Upper lobe of right lung (tissue), 1 donor: ENCODE data around the gene SLCO6A1. TPM values are rescaled to one million over a fixed set of nuclear protein-coding genes. Genes with fewer than 3 reads are reported as not detected.

Source experiments
- ATAC-seq: fragments of 200-7000 bp; cut with Tn5 transposase; one replicate; pipeline ENCODE4 v1.9.1; 2020; ENCODE audit warnings: mild to moderate bottlenecking, moderate library complexity
- DNase-seq: peaks from one replicate; pipeline ENCODE4 v3.0.0-alpha.2; 2020
- H3K27ac ChIP-seq: fragments of 200-600 bp; one replicate; pipeline ENCODE4 v1.8.0; 2022
- H3K27me3 ChIP-seq: fragments of 200-600 bp; one replicate; pipeline ENCODE4 v1.8.0; 2022; ENCODE audit warnings: mild to moderate bottlenecking
- H3K36me3 ChIP-seq: fragments of 200-600 bp; one replicate; pipeline ENCODE4 v1.8.0; 2022
- H3K4me1 ChIP-seq: fragments of 200-600 bp; one replicate; pipeline ENCODE4 v1.8.0; 2022
- H3K4me3 ChIP-seq: fragments of 200-600 bp; one replicate; pipeline ENCODE4 v1.8.0; 2022; ENCODE audit warnings: mild to moderate bottlenecking
- H3K9me3 ChIP-seq: fragments of 200-600 bp; one replicate; pipeline ENCODE4 v1.8.0; 2022
- CTCF ChIP-seq: fragments of 200-600 bp; IDR thresholded peaks from one replicate; pipeline ENCODE4 v1.8.0; 2022; ENCODE audit warnings: antibody characterized with exemption
- intact Hi-C: fragments of 100-400 bp; cut with DNase I; formaldehyde crosslinking; loops from one replicate; pipeline ENCODE4 v1.11.0; 2022
- total RNA-seq: library from RNA; stranded (reverse); fragmentation: NEBNext Ultra II Directional; extraction: Animal tissue kit (Norgen Biotek cat#: 25700); gene quantifications from one replicate; pipeline ENCODE4 v1.2.1, GENCODE V29; 2021
- donor health status: DM: no; HTN: yes; CAD: no; lungs with severe emphysema.

Gene SLCO6A1
- total RNA-seq, 1 donor from 2014 or later = not detected

- H3K27ac ChIP-seq = no peak overlapping the region
- H3K36me3 ChIP-seq = no peaks in the 10 kb centered on the region
- no peaks in the 10 kb centered on the region for H3K27me3 ChIP-seq
- H3K4me1 ChIP-seq = no peaks in the 10 kb centered on the region
- DNase-seq (no peak), ATAC-seq (no peak)
- H3K9me3 ChIP-seq = no peaks in the 10 kb centered on the region
- intact Hi-C loops = no loop called here
- no peak overlapping the region for H3K4me3 ChIP-seq
- no peak for TF ChIP-seq CTCF
Measured at GRCh38 chr5:102324714-102325113, 174.1 kb downstream of the SLCO6A1 start.

Other genes starting within 250 kb of the SLCO6A1 start
- gene SLCO4C1, start 202.7 kb downstream of the SLCO6A1 start, total RNA-seq = 36.9 TPM